ENCODE measurements around the gene POLR3B. TPM values are rescaled to one million over a fixed set of nuclear protein-coding genes. Genes with fewer than 3 reads are reported as not detected.

The POLR3B gene
- total RNA-seq, 1 donor from 2014 or later = 7.5 TPM

DNA sequence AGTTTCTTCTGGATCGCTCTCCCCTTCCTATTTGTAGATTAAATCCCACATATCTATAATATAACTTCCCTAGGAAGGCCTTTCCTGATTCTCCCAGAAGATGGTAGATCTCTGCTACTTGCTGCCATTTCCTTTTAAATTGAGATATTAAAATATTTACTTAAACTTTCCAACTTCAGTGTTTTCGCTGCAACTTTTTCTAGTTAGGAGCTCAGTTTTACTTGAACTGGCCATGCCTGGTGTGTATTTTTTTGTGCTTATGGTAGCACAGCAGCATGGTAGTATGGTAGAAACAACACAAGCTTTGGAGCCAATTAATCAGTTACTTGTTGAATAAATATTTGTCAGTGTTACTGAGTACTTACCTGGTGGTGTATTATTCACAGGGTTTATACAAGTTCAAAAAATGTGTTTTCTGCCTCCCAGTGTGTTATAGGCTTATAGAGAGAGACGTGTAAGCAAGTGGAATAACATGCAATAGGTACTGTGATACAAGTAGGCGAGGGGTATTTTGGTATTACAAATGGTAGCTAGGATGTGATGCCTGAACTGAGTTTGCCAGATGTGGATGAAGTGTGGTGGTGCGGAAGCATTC lies 2.9 kb downstream of the POLR3B start:
- DNase-seq (ENCODE audit: low spot score) = no peak
- H3K36me3 Mint-ChIP-seq (ENCODE audit: low read depth, unreplicated experiment) = no peaks in the 10 kb centered on the region
- no peaks in the 10 kb centered on the region for H3K9me3 Mint-ChIP-seq (ENCODE audit: unreplicated experiment)
- H3K4me1 Mint-ChIP-seq (ENCODE audit: unreplicated experiment) = peaks cover 7% of the 10 kb centered on the region
- H3K27me3 Mint-ChIP-seq (ENCODE audit: unreplicated experiment) = no peaks in the 10 kb centered on the region
- H3K4me3 Mint-ChIP-seq (ENCODE audit: unreplicated experiment) = no peak overlapping the region
- TF ChIP-seq, protein P1, sequence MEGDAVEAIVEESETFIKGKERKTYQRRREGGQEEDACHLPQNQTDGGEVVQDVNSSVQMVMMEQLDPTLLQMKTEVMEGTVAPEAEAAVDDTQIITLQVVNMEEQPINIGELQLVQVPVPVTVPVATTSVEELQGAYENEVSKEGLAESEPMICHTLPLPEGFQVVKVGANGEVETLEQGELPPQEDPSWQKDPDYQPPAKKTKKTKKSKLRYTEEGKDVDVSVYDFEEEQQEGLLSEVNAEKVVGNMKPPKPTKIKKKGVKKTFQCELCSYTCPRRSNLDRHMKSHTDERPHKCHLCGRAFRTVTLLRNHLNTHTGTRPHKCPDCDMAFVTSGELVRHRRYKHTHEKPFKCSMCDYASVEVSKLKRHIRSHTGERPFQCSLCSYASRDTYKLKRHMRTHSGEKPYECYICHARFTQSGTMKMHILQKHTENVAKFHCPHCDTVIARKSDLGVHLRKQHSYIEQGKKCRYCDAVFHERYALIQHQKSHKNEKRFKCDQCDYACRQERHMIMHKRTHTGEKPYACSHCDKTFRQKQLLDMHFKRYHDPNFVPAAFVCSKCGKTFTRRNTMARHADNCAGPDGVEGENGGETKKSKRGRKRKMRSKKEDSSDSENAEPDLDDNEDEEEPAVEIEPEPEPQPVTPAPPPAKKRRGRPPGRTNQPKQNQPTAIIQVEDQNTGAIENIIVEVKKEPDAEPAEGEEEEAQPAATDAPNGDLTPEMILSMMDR (IDR thresholded peaks at IDR 0.05; ENCODE audit: unreplicated experiment) = no peak
- H3K27ac Mint-ChIP-seq (ENCODE audit: unreplicated experiment) = no peak overlapping the region

GRCh38 chr12:106362971-106363370 lies 5.4 kb downstream of the POLR3B start:
- no peaks in the 10 kb centered on the region for H3K36me3 Mint-ChIP-seq (ENCODE audit: low read depth, unreplicated experiment)
- H3K4me3 Mint-ChIP-seq (ENCODE audit: unreplicated experiment) = no peak overlapping the region
- no peak for DNase-seq (ENCODE audit: low spot score)

GRCh38 chr12:106364261-106364660 lies 6.7 kb downstream of the POLR3B start:
- Mint-ChIP-seq H3K9me3 (ENCODE audit: unreplicated experiment) (no peaks in the 10 kb centered on the region), H3K27ac (ENCODE audit: unreplicated experiment) (no peak overlapping the region), H3K27me3 (ENCODE audit: unreplicated experiment) (peaks cover 1% of the 10 kb centered on the region), H3K4me1 (ENCODE audit: unreplicated experiment) (no peaks in the 10 kb centered on the region), H3K4me3 (ENCODE audit: unreplicated experiment) (no peak overlapping the region), H3K36me3 (ENCODE audit: low read depth, unreplicated experiment) (no peaks in the 10 kb centered on the region)
- TF ChIP-seq, protein P1 (IDR thresholded peaks at IDR 0.05; ENCODE audit: unreplicated experiment) = no peak
- no peak for DNase-seq (ENCODE audit: low spot score)

More at GRCh38 chr12:106362971-106363370, 5.4 kb downstream of the POLR3B start:
- Mint-ChIP-seq H3K4me1 (ENCODE audit: unreplicated experiment) (peaks cover 7% of the 10 kb centered on the region), H3K27me3 (ENCODE audit: unreplicated experiment) (no peaks in the 10 kb centered on the region), H3K27ac (ENCODE audit: unreplicated experiment) (no peak overlapping the region), H3K9me3 (ENCODE audit: unreplicated experiment) (no peaks in the 10 kb centered on the region)
- TF ChIP-seq, protein P1 (IDR thresholded peaks at IDR 0.05; ENCODE audit: unreplicated experiment) = no peak

DNA sequence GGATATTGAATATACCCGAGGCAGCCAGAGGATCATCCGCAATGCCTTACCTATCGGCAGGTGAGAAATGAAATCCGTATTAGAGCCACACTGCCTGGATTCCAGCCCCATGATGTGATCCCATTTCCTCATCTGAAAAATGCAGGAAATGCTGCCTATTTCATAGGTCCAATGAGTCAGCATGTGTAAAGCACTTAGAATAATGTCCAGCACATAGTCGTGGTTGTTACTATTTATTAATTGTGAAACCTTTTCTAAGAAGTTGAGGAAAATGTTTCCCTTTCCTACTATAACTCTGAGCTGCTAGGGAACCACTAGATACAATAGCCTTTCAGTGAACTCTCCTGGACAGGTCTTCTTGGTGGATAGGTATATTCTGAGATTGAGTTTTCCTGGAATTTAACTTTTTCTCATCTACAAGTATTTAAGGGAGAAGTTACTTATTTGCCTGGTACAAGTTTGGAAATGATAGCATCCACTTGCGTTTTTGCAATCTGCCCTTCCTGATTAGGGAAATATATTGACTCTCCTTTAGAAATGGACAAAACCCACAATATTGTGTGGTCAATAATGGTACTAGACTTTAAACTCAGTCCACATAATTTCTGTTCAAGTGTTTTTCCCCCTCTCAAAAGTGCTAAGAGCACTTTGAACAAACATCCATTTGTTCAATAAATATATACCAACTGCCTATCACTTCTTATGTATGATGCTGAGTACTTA lies 12.2 kb downstream of the POLR3B start:
- peaks cover 4% of the 10 kb centered on the region for H3K36me3 Mint-ChIP-seq (ENCODE audit: low read depth, unreplicated experiment)
- TF ChIP-seq, protein P1 (IDR thresholded peaks at IDR 0.05; ENCODE audit: unreplicated experiment) = no peak

GRCh38 chr12:106378788-106379187 lies 21.2 kb downstream of the POLR3B start:
- TF ChIP-seq, protein P1 (IDR thresholded peaks at IDR 0.05; ENCODE audit: unreplicated experiment) = no peak

More for the DNA sequence above, 12.2 kb downstream of the POLR3B start:
- DNase-seq (ENCODE audit: low spot score) = no peak
- Mint-ChIP-seq H3K9me3 (ENCODE audit: unreplicated experiment) (no peaks in the 10 kb centered on the region), H3K4me1 (ENCODE audit: unreplicated experiment) (no peaks in the 10 kb centered on the region), H3K27ac (ENCODE audit: unreplicated experiment) (no peak overlapping the region), H3K4me3 (ENCODE audit: unreplicated experiment) (no peak overlapping the region), H3K27me3 (ENCODE audit: unreplicated experiment) (peaks cover 1% of the 10 kb centered on the region)

More at GRCh38 chr12:106378788-106379187, 21.2 kb downstream of the POLR3B start:
- peaks cover 21% of the 10 kb centered on the region for H3K36me3 Mint-ChIP-seq (ENCODE audit: low read depth, unreplicated experiment)
- H3K9me3 Mint-ChIP-seq (ENCODE audit: unreplicated experiment) = no peaks in the 10 kb centered on the region
- H3K27me3 Mint-ChIP-seq (ENCODE audit: unreplicated experiment) = no peaks in the 10 kb centered on the region
- H3K4me1 Mint-ChIP-seq (ENCODE audit: unreplicated experiment) = no peaks in the 10 kb centered on the region
- H3K4me3 Mint-ChIP-seq (ENCODE audit: unreplicated experiment) = no peak overlapping the region
- DNase-seq (ENCODE audit: low spot score) = no peak
- no peak overlapping the region for H3K27ac Mint-ChIP-seq (ENCODE audit: unreplicated experiment)

Data from endothelial cell (in vitro differentiated cells).